Measurements from ENCODE around the gene CLEC3B. TPM values are rescaled to one million over a fixed set of nuclear protein-coding genes. Genes with fewer than 3 reads are reported as not detected.

Gene CLEC3B
- total and polyA plus RNA-seq, 2 of the 8 experiments (the other 6 are each of a cell fraction or from before 2014, with no cell fraction given): 0.32 TPM; not detected in 1

- TF ChIP-seq EZH2 (IDR thresholded peaks at IDR 0.05; ENCODE audit: low read depth, low read length, severe bottlenecking): no peak
- no peak for TF ChIP-seq KDM4A (IDR thresholded peaks at IDR 0.05; ENCODE audit: low read depth, low read length, severe bottlenecking)
- TF ChIP-seq CEBPB (IDR thresholded peaks at IDR 0.05; ENCODE audit: low read depth, low read length): 0 out of 2 replicates have a peak, but pooled peaks have one; percentile 11
These were observed 11.8 kb downstream of the CLEC3B start (continued) for GRCh38 chr3:45037720-45038455.
